Common myeloid progenitor, CD34-positive (primary cell): ENCODE data around the gene PPP2R5C.
"Not testable (repeated sequence)": the region's sequence is repeated elsewhere in the genome, so short reads cannot be mapped to it uniquely, and the experiment has no call there.

ENCODE experiments used
- CTCF ChIA-PET: fragments of 350-600 bp; sonication (Branson Sonifier 250); formaldehyde crosslinking; loops from one replicate; lab custom pipeline; 2021; ENCODE audit warnings: antibody characterized with exemption; lab: Charles Lee
- POLR2A ChIA-PET: fragments of 350-600 bp; sonication (Branson Sonifier 250); formaldehyde crosslinking; loops from one replicate; lab custom pipeline; 2021; ENCODE audit warnings: antibody characterized with exemption; lab: Charles Lee
- DNase-seq, 3 donors: peaks; one replicate each; pipeline versions ENCODE4 v3.0.0 to v3.0.0-alpha.2; 2013
- H3K27ac ChIP-seq, 2 experiments: 1 replicate in 1 of 2; 2 replicates in 1 of 2; pipeline ENCODE4 v1.7.0; 2013; ENCODE audit warnings: inconsistent platforms in 2 of 2, low read length in 2 of 2, mild to moderate bottlenecking in 2 of 2, low read depth in 1 of 2, moderate library complexity in 1 of 2; ENCODE audit not compliant: severe bottlenecking in 2 of 2, insufficient read depth in 1 of 2, poor library complexity in 1 of 2
- H3K27me3 ChIP-seq, 5 experiments: replicated peaks in 2 of 5; 1 replicate in 3 of 5; 2 replicates in 2 of 5; pipeline versions ENCODE4 v1.6.1 to v1.7.0; 2013; ENCODE audit warnings: low read length in 4 of 5, mild to moderate bottlenecking in 2 of 5, moderate library complexity in 2 of 5, inconsistent platforms in 1 of 5; ENCODE audit not compliant: insufficient read depth in 5 of 5, control insufficient read depth in 4 of 5
- H3K36me3 ChIP-seq, 4 experiments: 1 replicate in 2 of 4; 2 replicates in 2 of 4; pipeline versions ENCODE4 v1.6.1 to v1.7.0; 2013; ENCODE audit warnings: low read length in 3 of 4, control low read depth in 1 of 4, mild to moderate bottlenecking in 1 of 4; ENCODE audit not compliant: control insufficient read depth in 4 of 4, insufficient read depth in 4 of 4
- H3K4me1 ChIP-seq, 4 experiments: 1 replicate in 3 of 4; 2 replicates in 1 of 4; pipeline versions ENCODE4 v1.6.1 to v1.7.1; 2013; ENCODE audit warnings: low read length in 3 of 4, mild to moderate bottlenecking in 3 of 4, control low read depth in 1 of 4, inconsistent platforms in 1 of 4, moderate library complexity in 1 of 4; ENCODE audit not compliant: control insufficient read depth in 4 of 4, insufficient read depth in 4 of 4; ENCODE audit errors: control extremely low read depth in 1 of 4
- H3K4me3 ChIP-seq, 7 experiments: 1 replicate in 4 of 7; 2 replicates in 3 of 7; pipeline versions ENCODE4 v1.5.1 to v1.7.0; 2013; ENCODE audit warnings: mild to moderate bottlenecking in 7 of 7, low read length in 6 of 7, moderate library complexity in 6 of 7, inconsistent platforms in 2 of 7, low read depth in 2 of 7, control low read depth in 1 of 7; ENCODE audit not compliant: insufficient read depth in 4 of 7, control insufficient read depth in 1 of 7; ENCODE audit errors: extremely low read depth in 1 of 7
- H3K9me3 ChIP-seq, 5 experiments: 1 replicate in 4 of 5; 2 replicates in 1 of 5; pipeline versions ENCODE4 v1.6.1 to v1.7.1; 2013; ENCODE audit warnings: low read length in 4 of 5, mild to moderate bottlenecking in 2 of 5, inconsistent platforms in 1 of 5, low read depth in 1 of 5, moderate library complexity in 1 of 5; ENCODE audit not compliant: control insufficient read depth in 4 of 5, insufficient read depth in 2 of 5; ENCODE audit errors: control extremely low read depth in 1 of 5
- WGBS: methylation state at CpG from one replicate; pipeline ENCODE4 v1.1.5; 2013; ENCODE audit not compliant: insufficient coverage; 5-methylcytosine and 5-hydroxymethylcytosine counted together

Gene PPP2R5C

GRCh38 chr14:101797856-101798255 lies 36.3 kb downstream of the PPP2R5C start:
- no peak overlapping the region for H3K27ac ChIP-seq
- no peaks in the 10 kb centered on the region for H3K4me1 ChIP-seq
- H3K4me3 ChIP-seq = no peak overlapping the region
- peaks cover 0 to 2% (median 0%) of the 10 kb centered on the region in 5 experiments for H3K27me3 ChIP-seq
- WGBS = 96% methylated on average over 4 of the region's 5 CpGs
- ChIA-PET POLR2A (interaction anchor here (0.6 to 0.7 kb wide), 2 partner anchors 12 to 574 kb away, joined by 3 to 5 read pairs; no protein-coding TSS in a partner anchor), CTCF (interaction anchor here (1.0 to 1.7 kb wide), 2 partner anchors 25 to 27 kb away, joined by 3 to 4 read pairs; no protein-coding TSS in a partner anchor)
- H3K36me3 ChIP-seq = no peaks in the 10 kb centered on the region
- H3K9me3 ChIP-seq = peaks cover 0 to 9% (median 4%) of the 10 kb centered on the region in 5 experiments
- no peak for DNase-seq

- H3K27me3 ChIP-seq, H3K4me1 ChIP-seq, H3K9me3 ChIP-seq, DNase-seq, H3K36me3 ChIP-seq, POLR2A ChIA-PET, H3K27ac ChIP-seq, H3K4me3 ChIP-seq: not testable (repeated sequence)
- CTCF ChIA-PET = interaction anchor here (0.7 to 0.8 kb wide), 2 partner anchors 10 to 14 kb away, joined by 3 read pairs; no protein-coding TSS in a partner anchor
- WGBS = no CpG with 5 or more reads among the region's 1 CpG
These were observed 42.9 kb downstream of the PPP2R5C start for GRCh38 chr14:101804373-101804772.

GRCh38 chr14:101806252-101806651 lies 44.7 kb downstream of the PPP2R5C start:
- POLR2A ChIA-PET, CTCF ChIA-PET, H3K27me3 ChIP-seq, H3K4me3 ChIP-seq, H3K36me3 ChIP-seq, H3K27ac ChIP-seq, DNase-seq, H3K9me3 ChIP-seq: not testable (repeated sequence)
- H3K4me1 ChIP-seq = peaks cover 6 to 16% (median 11%) of the 10 kb centered on the region in 4 experiments
- WGBS = no CpG with 5 or more reads among the region's 1 CpG

GRCh38 chr14:101808020-101808641 lies 46.6 kb downstream of the PPP2R5C start:
- POLR2A ChIA-PET = no interaction called here
- H3K27ac ChIP-seq = peak overlapping the region in 1 of 2 experiments; percentile 100
- no peaks in the 10 kb centered on the region for H3K27me3 ChIP-seq
- H3K4me1 ChIP-seq = peaks cover 10 to 21% (median 18%) of the 10 kb centered on the region in 4 experiments
- H3K4me3 ChIP-seq = no peak overlapping the region
- H3K36me3 ChIP-seq = peaks cover 0 to 5% (median 2%) of the 10 kb centered on the region in 4 experiments
- CTCF ChIA-PET = interaction anchor here (1.2 to 1.9 kb wide), 3 partner anchors 10 to 38 kb away, joined by 6 to 9 read pairs (median 8); no protein-coding TSS in a partner anchor
- H3K9me3 ChIP-seq = no peaks in the 10 kb centered on the region
- DNase-seq = peak in 2 of 3 donors; percentile 52 to 57
- 80% methylated on average over 5 of the region's 11 CpGs for WGBS

- Histone ChIP-seq H3K4me1 (peaks cover 10 to 25% (median 18%) of the 10 kb centered on the region in 4 experiments), H3K27me3 (no peaks in the 10 kb centered on the region), H3K4me3 (peak overlapping the region in 6 of 7 experiments; percentile 82 to 97 (median 90)), H3K27ac (peak overlapping the region; percentile 99 to 100), H3K36me3 (peaks cover 3 to 9% (median 6%) of the 10 kb centered on the region in 4 experiments), H3K9me3 (no peaks in the 10 kb centered on the region)
- WGBS = no CpG with 5 or more reads among the region's 6 CpGs
- ChIA-PET POLR2A (interaction anchor here (0.6 to 2.3 kb wide), 7 partner anchors 13 to 971 kb away, joined by 3 to 10 read pairs (median 4); no protein-coding TSS in a partner anchor), CTCF (interaction anchor here (0.6 to 1.9 kb wide), 8 partner anchors 9 to 677 kb away, joined by 3 to 9 read pairs (median 4); no protein-coding TSS in a partner anchor)
- no peak for DNase-seq
These were observed 47.6 kb downstream of the PPP2R5C start for GRCh38 chr14:101808894-101809670.

GRCh38 chr14:101809671-101810514 lies 48.4 kb downstream of the PPP2R5C start:
- Histone ChIP-seq H3K27me3 (no peaks in the 10 kb centered on the region), H3K36me3 (peaks cover 4 to 11% (median 8%) of the 10 kb centered on the region in 4 experiments), H3K27ac (peak overlapping the region; percentile 99 to 100), H3K4me3 (peak overlapping the region; percentile 27 to 97 (median 83)), H3K4me1 (peaks cover 10 to 25% (median 18%) of the 10 kb centered on the region in 4 experiments), H3K9me3 (no peaks in the 10 kb centered on the region)
- peak; percentile 95 to 98 (median 98) for DNase-seq
- CTCF ChIA-PET = interaction anchor here (0.6 to 1.9 kb wide), 8 partner anchors 13 to 677 kb away, joined by 3 to 9 read pairs (median 4); no protein-coding TSS in a partner anchor
- 0% methylated on average over 21 of the region's 23 CpGs for WGBS
- POLR2A ChIA-PET = interaction anchor here (0.6 to 2.3 kb wide), 8 partner anchors 12 to 972 kb away, joined by 3 to 10 read pairs (median 4); no protein-coding TSS in a partner anchor
